GM20000 (cell line): ENCODE data around the gene COA6.

Experiments used
- DNase-seq: peaks from one replicate; pipeline ENCODE4 v3.0.0; 2012; ENCODE audit warnings: low spot score
- TF ChIP-seq, protein P1 (sequence below): IDR thresholded peaks from 2 replicates; pipeline ENCODE4 v1.5.1; 2012; ENCODE audit warnings: mild to moderate bottlenecking, control low read depth; ENCODE audit errors: extremely low read depth, missing control alignments

Gene COA6

DNA sequence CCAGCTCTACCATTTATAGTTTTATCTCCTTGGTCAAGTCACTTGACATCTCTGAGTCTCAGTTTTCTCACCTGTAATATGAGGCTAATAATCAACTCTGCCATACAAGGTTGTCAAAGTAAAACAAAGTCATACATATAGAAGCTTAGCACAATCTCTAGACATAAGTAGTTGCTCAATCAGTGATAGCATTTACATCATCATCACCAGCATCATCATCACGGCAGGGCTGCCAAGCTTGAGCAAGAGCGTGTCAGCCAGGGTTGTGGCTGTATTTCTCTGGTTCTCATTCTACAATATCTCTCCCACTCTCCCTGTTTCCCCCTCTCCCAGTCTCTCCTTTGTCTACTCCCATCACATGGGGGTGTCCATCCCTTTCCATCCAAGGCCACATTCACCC is 41.7 kb upstream of the COA6 start:
- DNase-seq, result no peak
- TF ChIP-seq, protein P1, sequence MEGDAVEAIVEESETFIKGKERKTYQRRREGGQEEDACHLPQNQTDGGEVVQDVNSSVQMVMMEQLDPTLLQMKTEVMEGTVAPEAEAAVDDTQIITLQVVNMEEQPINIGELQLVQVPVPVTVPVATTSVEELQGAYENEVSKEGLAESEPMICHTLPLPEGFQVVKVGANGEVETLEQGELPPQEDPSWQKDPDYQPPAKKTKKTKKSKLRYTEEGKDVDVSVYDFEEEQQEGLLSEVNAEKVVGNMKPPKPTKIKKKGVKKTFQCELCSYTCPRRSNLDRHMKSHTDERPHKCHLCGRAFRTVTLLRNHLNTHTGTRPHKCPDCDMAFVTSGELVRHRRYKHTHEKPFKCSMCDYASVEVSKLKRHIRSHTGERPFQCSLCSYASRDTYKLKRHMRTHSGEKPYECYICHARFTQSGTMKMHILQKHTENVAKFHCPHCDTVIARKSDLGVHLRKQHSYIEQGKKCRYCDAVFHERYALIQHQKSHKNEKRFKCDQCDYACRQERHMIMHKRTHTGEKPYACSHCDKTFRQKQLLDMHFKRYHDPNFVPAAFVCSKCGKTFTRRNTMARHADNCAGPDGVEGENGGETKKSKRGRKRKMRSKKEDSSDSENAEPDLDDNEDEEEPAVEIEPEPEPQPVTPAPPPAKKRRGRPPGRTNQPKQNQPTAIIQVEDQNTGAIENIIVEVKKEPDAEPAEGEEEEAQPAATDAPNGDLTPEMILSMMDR, result no peak

DNA sequence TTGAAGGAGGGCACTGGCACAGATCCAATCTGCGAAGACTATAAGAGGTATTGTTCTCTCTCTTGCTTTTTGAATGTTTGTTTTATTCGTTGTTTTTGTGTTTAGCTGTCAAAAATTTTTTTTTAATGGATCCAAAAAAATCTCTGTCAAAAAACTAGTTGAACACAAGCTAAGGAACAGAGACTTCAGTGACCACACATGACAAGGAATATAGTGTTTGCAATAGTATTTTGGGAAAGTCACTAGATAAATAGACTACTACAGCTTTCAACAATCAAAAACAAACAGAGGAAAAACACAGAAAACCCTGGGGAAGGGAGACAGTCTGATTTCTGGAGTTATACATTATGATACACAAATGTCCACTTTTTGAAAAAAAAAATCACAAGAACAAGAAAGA is 36.9 kb upstream of the COA6 start:
- TF ChIP-seq, protein P1, result no peak

DNA sequence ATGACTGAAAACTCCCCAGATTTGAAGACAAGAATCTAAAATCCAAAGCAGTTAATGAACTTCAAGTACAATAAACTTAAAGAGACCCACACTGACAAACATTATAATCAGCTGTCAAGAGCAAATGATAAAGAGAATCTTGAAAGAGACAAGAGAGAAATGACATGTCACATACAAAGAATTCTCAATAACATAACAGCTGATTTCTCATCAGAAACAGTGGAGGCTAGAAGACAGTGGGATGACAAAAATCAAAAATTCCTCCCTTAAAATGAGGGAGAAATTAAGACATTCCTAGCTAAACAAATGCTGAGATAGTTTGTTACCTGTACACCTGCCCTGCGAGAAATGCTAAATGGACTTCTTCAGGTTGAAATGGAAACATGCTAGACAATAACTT is 36.0 kb upstream of the COA6 start:
- no peak for DNase-seq
- TF ChIP-seq, protein P1, result no peak

More for the DNA sequence above, 36.9 kb upstream of the COA6 start:
- no peak for DNase-seq

DNA sequence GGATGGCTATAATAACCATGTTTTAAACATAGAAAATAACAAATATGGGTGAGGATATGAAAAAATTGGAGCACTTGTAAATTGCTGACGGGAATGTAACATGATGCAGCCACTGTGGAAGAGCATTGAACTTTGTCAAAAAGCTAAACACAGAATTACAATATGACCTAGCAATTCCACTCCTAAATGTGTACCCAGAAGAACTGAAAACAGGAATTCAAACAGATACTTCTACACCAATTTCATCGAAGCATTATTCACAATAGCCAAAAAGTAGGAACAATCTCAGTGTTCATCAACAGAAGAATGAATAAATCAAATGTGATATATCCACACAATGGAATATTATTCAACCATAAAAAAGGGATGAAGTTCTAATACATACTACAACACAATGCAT is 32.7 kb upstream of the COA6 start:
- TF ChIP-seq, protein P1, result no peak
- no peak for DNase-seq

DNA sequence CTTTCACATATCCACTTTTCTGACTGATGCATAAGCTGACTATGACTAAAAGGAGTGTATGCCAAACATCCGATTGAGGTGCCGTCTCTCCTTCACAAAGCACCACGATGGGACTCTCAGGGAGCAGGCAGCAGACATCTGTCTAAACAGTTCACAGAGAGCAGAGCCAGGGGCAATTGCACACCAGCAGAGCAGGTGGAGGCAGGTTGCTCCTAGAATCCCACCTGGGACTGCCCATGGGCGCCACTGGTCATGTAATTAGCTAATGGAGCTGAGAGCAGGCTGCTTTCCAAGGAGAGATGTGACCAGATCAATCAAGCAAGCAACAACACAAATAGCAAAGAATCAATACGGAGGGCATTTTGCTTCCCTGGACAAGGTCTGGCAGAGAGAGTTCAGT is 30.5 kb upstream of the COA6 start:
- DNase-seq, result no peak
- TF ChIP-seq, protein P1, result no peak

DNA sequence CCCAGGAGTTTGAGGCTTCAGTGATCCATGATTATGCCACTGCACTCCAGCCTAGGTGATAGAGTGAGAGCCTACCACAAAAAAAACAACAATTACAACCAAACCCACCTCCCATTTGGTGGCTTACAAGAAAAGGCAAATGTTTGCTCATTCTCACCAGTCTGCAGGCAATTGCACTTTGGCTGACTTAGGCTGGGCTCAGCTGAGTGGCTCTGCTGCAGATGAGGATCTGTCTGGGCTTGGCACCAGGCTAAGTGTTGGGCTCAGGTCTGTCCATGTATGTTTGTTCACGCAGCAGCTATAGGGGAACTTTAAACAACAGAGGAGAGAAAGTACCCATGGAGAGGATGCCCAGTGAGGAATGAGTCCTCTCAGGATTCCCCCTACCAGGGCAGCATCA is 28.0 kb upstream of the COA6 start:
- TF ChIP-seq, protein P1, result no peak
- DNase-seq, result no peak

DNA sequence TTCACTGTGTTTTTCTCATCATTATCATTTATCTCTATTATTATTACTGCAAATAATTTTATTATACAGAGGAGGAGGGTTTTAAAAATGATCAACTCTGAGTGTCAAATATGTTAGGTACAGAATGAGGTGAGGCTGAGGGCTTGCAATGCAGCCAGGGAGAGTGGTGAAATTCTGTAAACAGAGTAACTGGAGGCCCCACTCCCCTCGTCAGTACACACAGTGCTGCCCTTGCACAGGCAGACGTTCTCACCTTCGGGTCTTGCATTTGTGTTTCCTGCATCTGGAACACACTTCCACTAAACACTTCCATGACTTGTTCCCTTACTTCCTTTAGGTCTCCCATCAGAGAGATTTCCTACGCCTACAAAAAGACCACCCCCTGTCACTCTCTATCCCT is 24.3 kb upstream of the COA6 start:
- no peak for DNase-seq
- TF ChIP-seq, protein P1, result no peak
